GM19193 (cell line): Measurements from ENCODE around the gene TRIML1.

Experiments
- POLR2A ChIP-seq: IDR thresholded peaks from 4 replicates; pipeline ENCODE4 v1.6.1; 2011; ENCODE audit not compliant: insufficient read depth, insufficient read length; ENCODE audit errors: extremely low read depth

TRIML1 gene

GRCh38 chr4:188190461-188190860 is 51.2 kb downstream of the TRIML1 start:
- no peak for TF ChIP-seq POLR2A

DNA sequence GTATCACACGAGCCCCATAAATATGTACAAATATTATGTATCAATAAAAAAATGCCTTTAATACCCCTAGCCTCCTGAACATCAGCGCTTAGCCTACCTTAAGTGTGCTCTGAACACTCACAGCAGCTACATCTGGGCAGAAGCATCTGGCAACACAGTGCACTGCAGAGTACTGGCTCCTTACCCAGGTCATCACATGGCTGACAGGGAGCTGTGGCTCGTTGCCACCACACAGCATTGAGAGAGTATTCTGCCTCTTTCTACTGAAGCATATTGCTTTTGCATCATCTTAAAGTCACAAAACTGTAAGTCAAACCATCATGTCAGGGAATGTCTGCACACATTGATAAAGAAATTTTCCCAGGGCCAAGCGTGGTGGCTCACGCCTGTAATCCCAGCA is 55.2 kb downstream of the TRIML1 start:
- TF ChIP-seq POLR2A = no peak

- TF ChIP-seq POLR2A = no peak
Measured at GRCh38 chr4:188195389-188195985, 56.2 kb downstream of the TRIML1 start.

DNA sequence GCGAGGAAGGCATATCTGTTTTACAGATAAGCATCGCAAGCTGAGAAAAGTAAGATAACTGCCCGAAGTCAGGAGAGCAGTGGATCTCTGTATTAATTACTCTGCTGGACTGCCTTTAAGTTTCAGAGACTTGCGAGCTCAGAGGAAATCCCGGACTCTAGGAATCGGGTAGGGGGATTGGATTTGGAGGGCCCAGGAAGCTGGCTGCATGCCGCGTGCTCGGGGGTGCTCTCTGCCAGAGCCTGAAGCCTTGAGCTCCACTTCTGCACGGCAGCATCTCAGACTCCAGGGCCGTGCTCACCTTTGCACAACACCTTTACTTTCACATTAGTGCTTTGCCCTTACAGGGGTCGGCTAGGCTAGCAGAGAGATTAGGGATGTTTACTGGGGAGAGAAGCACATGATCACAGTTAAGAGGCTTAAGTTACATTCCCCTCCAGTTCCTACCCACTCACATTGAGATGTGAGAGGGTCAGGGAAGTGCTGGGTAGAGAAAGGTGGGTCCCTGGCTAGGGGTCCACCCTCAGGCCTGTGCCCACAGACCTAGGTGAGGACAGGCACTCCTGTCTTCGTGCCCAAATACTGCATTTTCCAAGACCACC is 57.0 kb downstream of the TRIML1 start:
- no peak for TF ChIP-seq POLR2A
